IMR-90 (cell line): ENCODE results near the gene CMIP. TPM values are rescaled to one million over a fixed set of nuclear protein-coding genes. Genes with fewer than 3 reads are reported as not detected.

Experiments
- ATAC-seq: fragments of 200-7000 bp; cut with Tn5 transposase; 2 replicates; pipeline ENCODE4 v1.9.1; 2020; ENCODE audit warnings: low read depth, mild to moderate bottlenecking, moderate library complexity
- BruUV-seq: library from RNA; stranded (reverse); fragments of 400-500 nt; replicated peaks from 2 replicates; lab custom pipeline; 2021; lab: Mats Ljungman, UMichigan
- CTCF ChIA-PET: fragments of 300-600 bp; formaldehyde crosslinking; extraction: SDS; loops from one replicate; lab custom pipeline; 2021; ENCODE audit warnings: antibody characterized with exemption; lab: Yijun Ruan, JAX
- POLR2A ChIA-PET: fragments of 300-600 bp; sonication (Branson Sonifier 250); formaldehyde crosslinking; loops from one replicate; lab custom pipeline; 2022; ENCODE audit warnings: antibody characterized with exemption; ENCODE audit not compliant: unreplicated experiment; lab: Charles Lee
- DNase-seq: peaks from one replicate; pipeline ENCODE4 v3.0.0; 2013
- H2AFZ ChIP-seq: replicated peaks from 2 replicates; pipeline ENCODE3; 2013; ENCODE audit warnings: low read length, mild to moderate bottlenecking; ENCODE audit not compliant: poor library complexity
- H2AK5ac ChIP-seq: 2 replicates; pipeline ENCODE4 v1.6.1; 2013; ENCODE audit warnings: low read depth, low read length, inconsistent platforms
- H2AK9ac ChIP-seq: replicated peaks from 2 replicates; pipeline ENCODE3; 2013; ENCODE audit warnings: mild to moderate bottlenecking, low read depth, low read length, moderate library complexity; ENCODE audit not compliant: poor library complexity
- H2BK120ac ChIP-seq: 2 replicates; pipeline ENCODE4 v1.6.1; 2013; ENCODE audit warnings: low read depth, low read length, inconsistent platforms
- H2BK15ac ChIP-seq: 3 replicates; pipeline ENCODE4 v1.6.1; 2013; ENCODE audit warnings: low read depth, low read length, inconsistent platforms
- H2BK20ac ChIP-seq: 2 replicates; pipeline ENCODE4 v1.6.1; 2013; ENCODE audit warnings: low read depth, mild to moderate bottlenecking, inconsistent platforms, low read length, moderate library complexity
- H2BK5ac ChIP-seq: 2 replicates; pipeline ENCODE4 v1.6.1; 2013; ENCODE audit warnings: mild to moderate bottlenecking, low read depth, low read length, inconsistent platforms; ENCODE audit not compliant: poor library complexity, severe bottlenecking
- H3K14ac ChIP-seq: replicated peaks from 2 replicates; pipeline ENCODE4 v1.6.1; 2013; ENCODE audit warnings: low read depth, low read length, inconsistent platforms
- H3K18ac ChIP-seq: 2 replicates; pipeline ENCODE4 v1.6.1; 2013; ENCODE audit warnings: low read depth, low read length, control low read depth
- H3K23ac ChIP-seq: 2 replicates; pipeline ENCODE4 v1.6.1; 2013; ENCODE audit warnings: low read depth, low read length, inconsistent platforms
- H3K27ac ChIP-seq: 2 replicates; pipeline ENCODE4 v1.5.1; 2013; ENCODE audit warnings: mild to moderate bottlenecking, control low read depth, low read length; ENCODE audit not compliant: insufficient read depth
- H3K27me3 ChIP-seq: 2 replicates; pipeline ENCODE4 v1.6.1; 2013; ENCODE audit warnings: low read length; ENCODE audit not compliant: control insufficient read depth, insufficient read depth
- H3K36me3 ChIP-seq: 2 replicates; pipeline ENCODE4 v1.6.1; 2013; ENCODE audit warnings: low read length, mixed read lengths; ENCODE audit not compliant: control insufficient read depth, insufficient read depth
- H3K4ac ChIP-seq: 2 replicates; pipeline ENCODE4 v1.6.1; 2013; ENCODE audit warnings: low read depth, low read length, inconsistent platforms
- H3K4me1 ChIP-seq: 2 replicates; pipeline ENCODE4 v1.6.1; 2013; ENCODE audit warnings: low read length, mixed read lengths; ENCODE audit not compliant: control insufficient read depth, insufficient read depth
- H3K4me2 ChIP-seq: 2 replicates; pipeline ENCODE4 v1.6.1; 2013; ENCODE audit warnings: low read depth, mild to moderate bottlenecking, control low read depth, low read length, moderate library complexity
- H3K4me3 ChIP-seq: 2 replicates; pipeline ENCODE4 v1.5.1; 2013; ENCODE audit warnings: low read depth, mild to moderate bottlenecking, control low read depth, low read length, moderate library complexity; ENCODE audit not compliant: insufficient read depth
- H3K56ac ChIP-seq: 2 replicates; pipeline ENCODE4 v1.6.1; 2013; ENCODE audit warnings: low read length, inconsistent platforms; ENCODE audit not compliant: insufficient read depth; ENCODE audit errors: extremely low read depth
- H3K79me1 ChIP-seq, 2 experiments: 2 replicates each; pipeline ENCODE4 v1.6.1; 2013; ENCODE audit warnings: low read length in 2 of 2, inconsistent platforms in 1 of 2, low read depth in 1 of 2
- H3K9ac ChIP-seq: 2 replicates; pipeline ENCODE4 v1.6.1; 2013; ENCODE audit warnings: low read depth, low read length, control low read depth
- H3K9me1 ChIP-seq: 2 replicates; pipeline ENCODE4 v1.6.1; 2013; ENCODE audit warnings: low read length, inconsistent platforms; ENCODE audit not compliant: insufficient read depth
- H3K9me3 ChIP-seq: 2 replicates; pipeline ENCODE4 v1.6.1; 2013; ENCODE audit warnings: low read length; ENCODE audit not compliant: control insufficient read depth, insufficient read depth
- H4K20me1 ChIP-seq: 2 replicates; pipeline ENCODE4 v1.6.1; 2013; ENCODE audit warnings: low read length, inconsistent platforms; ENCODE audit not compliant: insufficient read depth
- H4K5ac ChIP-seq: 2 replicates; pipeline ENCODE4 v1.6.1; 2013; ENCODE audit warnings: mild to moderate bottlenecking, low read depth, low read length, control low read depth
- H4K8ac ChIP-seq, 2 experiments: 2 replicates each; pipeline ENCODE4 v1.6.1; 2013; ENCODE audit warnings: low read depth in 2 of 2, low read length in 2 of 2, control low read depth in 1 of 2, inconsistent platforms in 1 of 2
- H4K91ac ChIP-seq: 2 replicates; pipeline ENCODE4 v1.6.1; 2013; ENCODE audit warnings: low read depth, low read length, inconsistent platforms; ENCODE audit not compliant: insufficient read depth
- BHLHE40 ChIP-seq: fragments of 150-350 bp; IDR thresholded peaks from 2 replicates; pipeline ENCODE4 v1.6.1; 2016; ENCODE audit warnings: mild to moderate bottlenecking, low read depth, low read length
- FOS ChIP-seq: fragments of 150-350 bp; IDR thresholded peaks from 2 replicates; pipeline ENCODE4 v1.6.1; 2016; ENCODE audit warnings: low read depth, low read length
- MAFK ChIP-seq: IDR thresholded peaks from 2 replicates; pipeline ENCODE4 v1.6.1; 2012; ENCODE audit warnings: low read depth, low read length, improper control_type of control experiment
- POLR2A ChIP-seq: IDR thresholded peaks from 2 replicates; pipeline ENCODE4 v1.6.1; 2012; ENCODE audit warnings: mild to moderate bottlenecking, low read depth, low read length
- RAD21 ChIP-seq: IDR thresholded peaks from 2 replicates; pipeline ENCODE4 v1.6.1; 2012; ENCODE audit warnings: low read length, improper control_type of control experiment
- RCOR1 ChIP-seq: IDR thresholded peaks from 2 replicates; pipeline ENCODE4 v1.6.1; 2012; ENCODE audit warnings: mild to moderate bottlenecking, low read length, improper control_type of control experiment; ENCODE audit not compliant: insufficient replicate concordance
- RFX5 ChIP-seq: IDR thresholded peaks from 2 replicates; pipeline ENCODE4 v1.8.0; 2012; ENCODE audit warnings: low read depth, mild to moderate bottlenecking, low read length, moderate library complexity
- SMC3 ChIP-seq: fragments of 150-350 bp; IDR thresholded peaks from 2 replicates; pipeline ENCODE4 v1.6.1; 2016; ENCODE audit warnings: low read depth, mild to moderate bottlenecking, antibody characterized with exemption, low read length, moderate library complexity
- WGBS, 2 experiments: methylation state at CpG; one replicate each; pipeline versions ENCODE4 v1.1.5 to v1.1.7; 2013; ENCODE audit warnings: missing lambda C conversion rate in 2 of 2; ENCODE audit not compliant: insufficient read length in 1 of 2; ENCODE audit errors: extremely low coverage in 2 of 2; 5-methylcytosine and 5-hydroxymethylcytosine counted together
- dilution Hi-C: fragments of 300-500 bp; cut with HindIII; formaldehyde crosslinking; loops from one replicate; pipeline ENCODE4 v1.14.3; 2018; ENCODE audit warnings: low sequenced_read_pairs; ENCODE audit not compliant: unreplicated experiment
- in situ Hi-C: fragments of 300-500 bp; cut with MboI; formaldehyde crosslinking; loops from 3 replicates; pipeline ENCODE4 v1.14.3; 2019; ENCODE audit warnings: low sequenced_read_pairs, inconsistent platforms, mixed read lengths
- intact Hi-C: fragments of 100-400 bp; cut with micrococcal nuclease; formaldehyde crosslinking; loops from 2 replicates; pipeline ENCODE4 v1.10.0; 2022
- polyA plus RNA-seq, 3 experiments: library from polyadenylated mRNA; depleted of rRNA; stranded (reverse); fragments of >200 nt; gene quantifications; 2 replicates each; pipeline ENCODE4 v1.2.3, GENCODE V29; 2012; ENCODE audit warnings: low replicate concordance in 1 of 3
- total RNA-seq: library from RNA; depleted of rRNA; stranded (reverse); fragments of >200 nt; gene quantifications from 2 replicates; pipeline ENCODE4 v1.2.3, GENCODE V29; 2012
- TF ChIP-seq, protein P1 (sequence below): fragments of 150-350 bp; IDR thresholded peaks from 2 replicates; pipeline ENCODE4 v1.6.1; 2016; ENCODE audit warnings: low read depth, mild to moderate bottlenecking, low read length, moderate library complexity, borderline replicate concordance

The CMIP gene
- total and polyA plus RNA-seq, 2 of the 4 experiments (the other 2 are of a cell fraction): 3.2 to 11.6 TPM

DNA sequence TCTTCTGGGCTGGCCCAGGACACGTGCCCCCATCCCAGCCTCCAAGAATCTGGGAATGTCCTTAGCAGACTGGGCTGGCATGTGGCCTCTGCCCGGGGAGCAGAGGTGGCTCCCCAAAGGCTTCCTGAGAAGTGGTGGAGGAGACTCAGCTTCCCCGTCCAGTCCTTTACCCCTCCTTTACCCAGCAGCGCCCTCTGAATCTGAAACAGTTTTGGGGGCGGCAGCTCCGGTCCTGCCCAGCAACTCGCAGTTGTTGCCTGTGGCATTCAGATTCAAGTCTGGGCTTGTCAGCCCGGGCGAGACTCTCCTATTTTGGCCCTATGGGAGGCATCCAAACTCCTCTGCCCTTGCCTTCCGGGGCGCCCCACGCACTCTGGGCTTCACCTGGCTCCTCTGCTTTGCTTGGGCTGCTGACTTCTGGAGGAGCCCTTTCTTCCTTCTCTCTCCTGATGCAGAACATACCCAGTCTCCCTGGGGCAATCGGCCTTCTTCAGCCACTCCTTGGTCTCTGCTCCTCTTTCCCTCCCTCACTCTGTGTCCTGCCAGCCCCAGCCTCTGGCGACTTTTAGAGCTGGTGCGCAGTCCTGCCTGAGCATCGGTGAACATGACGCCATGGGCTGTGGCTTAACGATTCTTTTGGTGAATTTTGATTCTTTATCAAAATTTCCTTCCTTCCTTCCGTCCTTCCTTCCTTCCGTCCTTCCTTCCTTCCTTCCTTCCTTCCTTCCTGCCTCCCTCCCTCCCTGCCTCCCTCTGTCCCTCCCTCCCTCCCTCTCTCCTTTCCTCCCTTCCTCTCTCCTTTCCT lies 55.2 kb downstream of the CMIP start:
- no peak overlapping the region for H3K27ac ChIP-seq
- in situ Hi-C loops: no loop called here
- ChIA-PET POLR2A (no interaction called here), CTCF (no interaction called here)
- peaks cover 40% of the 10 kb centered on the region for H4K20me1 ChIP-seq
- no peak overlapping the region for H2BK15ac ChIP-seq
- BruUV-seq: no TSS peak
- H2BK20ac ChIP-seq: no peak overlapping the region
- peak overlapping the region in 1 of 2 experiments; percentile 16; a peak in 1 of 4 replicates for H4K8ac ChIP-seq
- no peak overlapping the region for H3K9ac ChIP-seq
- no peaks in the 10 kb centered on the region for H3K9me3 ChIP-seq
- H3K56ac ChIP-seq: no peak overlapping the region
- H4K5ac ChIP-seq: no peak overlapping the region; the same call in 1 of the 2 replicates
- WGBS, 2 experiments: 89% methylated on average over 4 of the region's 20 CpGs; no CpG with 5 or more reads in 1 of the 2 experiments
- no peaks in the 10 kb centered on the region for H3K27me3 ChIP-seq
- peak overlapping the region; percentile 9; the same call in 1 of the 2 replicates for H4K91ac ChIP-seq
- no peak overlapping the region for H3K4me3 ChIP-seq
- no peak overlapping the region for H3K23ac ChIP-seq
- H3K14ac ChIP-seq: peak overlapping the region; percentile 29; the same call in 1 of the 2 replicates
- H3K36me3 ChIP-seq: peaks cover 3% of the 10 kb centered on the region; the same call in 1 of the 2 replicates
- H2AK5ac ChIP-seq: peak overlapping the region; percentile 51; the same call in 1 of the 2 replicates
- ATAC-seq: no peak
- H3K18ac ChIP-seq: 0 out of 2 replicates have a peak overlapping the region, but pooled peaks have one; percentile 49
- no peak overlapping the region for H3K4me2 ChIP-seq
- H2BK120ac ChIP-seq: peak overlapping the region; percentile 45; the same call in 1 of the 2 replicates
- peaks cover 43 to 79% of the 10 kb centered on the region in 2 experiments for H3K79me1 ChIP-seq
- DNase-seq: no peak
- peak overlapping the region; percentile 16 for H2BK5ac ChIP-seq
- dilution Hi-C loops: no loop called here
- intact Hi-C loops: no loop called here
- peak overlapping the region; percentile 25; the same call in 1 of the 2 replicates for H3K4ac ChIP-seq
- TF ChIP-seq MAFK: no peak
- no peak for TF ChIP-seq RAD21
- no peak for TF ChIP-seq POLR2A
- TF ChIP-seq RCOR1: no peak
- no peak for TF ChIP-seq BHLHE40
- TF ChIP-seq, protein P1, sequence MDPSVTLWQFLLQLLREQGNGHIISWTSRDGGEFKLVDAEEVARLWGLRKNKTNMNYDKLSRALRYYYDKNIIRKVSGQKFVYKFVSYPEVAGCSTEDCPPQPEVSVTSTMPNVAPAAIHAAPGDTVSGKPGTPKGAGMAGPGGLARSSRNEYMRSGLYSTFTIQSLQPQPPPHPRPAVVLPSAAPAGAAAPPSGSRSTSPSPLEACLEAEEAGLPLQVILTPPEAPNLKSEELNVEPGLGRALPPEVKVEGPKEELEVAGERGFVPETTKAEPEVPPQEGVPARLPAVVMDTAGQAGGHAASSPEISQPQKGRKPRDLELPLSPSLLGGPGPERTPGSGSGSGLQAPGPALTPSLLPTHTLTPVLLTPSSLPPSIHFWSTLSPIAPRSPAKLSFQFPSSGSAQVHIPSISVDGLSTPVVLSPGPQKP: no peak
- TF ChIP-seq FOS: no peak
- no peak for TF ChIP-seq SMC3
- TF ChIP-seq RFX5: no peak
- peak overlapping the region; percentile 29 for H2AK9ac ChIP-seq
- peaks cover 9% of the 10 kb centered on the region for H3K9me1 ChIP-seq
- no peak overlapping the region for H2AFZ ChIP-seq
- H3K4me1 ChIP-seq: peaks cover 6% of the 10 kb centered on the region
